Measurements from ENCODE around the gene ZNF805. TPM values are rescaled to one million over a fixed set of nuclear protein-coding genes. Genes with fewer than 3 reads are reported as not detected.

ZNF805 gene
- total and polyA plus RNA-seq, 2 of the 4 experiments (the other 2 are of a cell fraction) = 3.0 to 32.3 TPM

DNA sequence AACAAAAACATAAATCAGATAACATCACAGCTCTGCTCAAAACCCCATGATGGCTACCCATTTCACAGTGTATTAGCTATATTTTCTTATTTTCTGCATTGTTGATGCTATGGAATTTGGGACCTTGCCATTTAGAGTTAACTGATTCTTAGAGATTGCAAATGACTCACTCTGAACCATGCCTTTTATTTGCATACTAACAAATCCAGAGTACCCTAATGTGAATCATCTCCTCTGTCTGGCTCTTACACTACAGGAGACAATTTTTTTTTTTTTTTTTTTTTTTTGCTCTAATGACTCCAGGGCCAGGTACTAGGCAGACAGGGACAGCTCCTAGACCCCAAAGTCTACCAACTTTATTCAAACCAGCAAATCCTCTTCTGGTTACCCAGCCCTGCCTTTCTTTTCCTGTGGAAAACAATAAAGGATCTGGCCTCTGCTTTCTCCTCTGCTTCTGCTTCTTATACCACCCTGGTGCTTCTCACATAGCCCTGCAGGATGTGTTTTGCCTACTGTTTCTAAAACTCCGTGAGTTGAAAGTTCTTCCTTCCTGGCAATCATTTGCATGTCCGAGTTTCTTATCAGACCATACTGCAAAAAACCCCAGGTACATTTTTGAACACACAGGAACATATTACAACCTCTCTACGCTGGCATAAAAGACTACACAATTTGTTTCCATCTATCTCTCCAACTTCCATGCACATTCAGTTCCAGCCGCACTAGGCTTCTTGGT lies 29.3 kb downstream of the ZNF805 start:
- in situ Hi-C loops (cut with MboI; ENCODE audit: low sequenced_read_pairs) = no loop called here
- ChIA-PET CTCF (no interaction called here), POLR2A (ENCODE audit: unreplicated experiment) (interaction anchor here (1.0 kb wide), 1 partner anchor 10 kb away, joined by 8 read pairs; no protein-coding TSS in a partner anchor)

More for the DNA sequence above, 29.3 kb downstream of the ZNF805 start:
- no peak overlapping the region for H2AFZ ChIP-seq (replicated peaks; ENCODE audit: low read length, poor library complexity)
- H3K18ac ChIP-seq (ENCODE audit: low read depth, low read length) = no peak overlapping the region
- H3K9ac ChIP-seq (ENCODE audit: low read depth, low read length) = peak overlapping the region; percentile 31; the same call in 1 of the 2 replicates
- no peak overlapping the region for H4K5ac ChIP-seq (ENCODE audit: low read depth, low read length)
- H3K27ac ChIP-seq (ENCODE audit: insufficient read depth, low read length) = peak overlapping the region; percentile 91
- no peak overlapping the region for H3K56ac ChIP-seq (ENCODE audit: extremely low read depth, insufficient read depth, low read length)
- peak overlapping the region; percentile 64 for H2BK120ac ChIP-seq (ENCODE audit: low read depth, low read length)
- H3K27me3 ChIP-seq (ENCODE audit: control insufficient read depth, insufficient read depth, low read length) = no peaks in the 10 kb centered on the region
- H2BK5ac ChIP-seq (ENCODE audit: low read depth, low read length, poor library complexity, severe bottlenecking) = peak overlapping the region; percentile 69
- ATAC-seq (ENCODE audit: low read depth) = peak; percentile 91
- H3K4me3 ChIP-seq (ENCODE audit: insufficient read depth, low read depth, low read length) = no peak overlapping the region
- peak overlapping the region; percentile 83 for H4K91ac ChIP-seq (ENCODE audit: insufficient read depth, low read depth, low read length)
- DNase-seq = peak; percentile 96
- H3K79me1 ChIP-seq (ENCODE audit: low read depth in 1 of 2, low read length in 2 of 2) = peaks cover 0 to 8% of the 10 kb centered on the region in 2 experiments; a peak in 1 of 4 replicates
- no TSS peak for BruUV-seq (replicated peaks)
- dilution Hi-C loops (cut with HindIII; ENCODE audit: low sequenced_read_pairs, unreplicated experiment) = no loop called here
- H3K4me1 ChIP-seq (ENCODE audit: control insufficient read depth, insufficient read depth, low read length) = peaks cover 8% of the 10 kb centered on the region
- no peak overlapping the region; the same call in 1 of the 2 replicates for H3K14ac ChIP-seq (replicated peaks; ENCODE audit: low read depth, low read length)
- peak overlapping the region in 1 of 2 experiments; percentile 44; a peak in 1 of 4 replicates for H4K8ac ChIP-seq (ENCODE audit: low read depth in 2 of 2, low read length in 2 of 2)
- peak overlapping the region; percentile 63; the same call in 2 of the 3 replicates for H2BK15ac ChIP-seq (ENCODE audit: low read depth, low read length)
- H2BK20ac ChIP-seq (ENCODE audit: low read depth, low read length) = peak overlapping the region; percentile 64
- H4K20me1 ChIP-seq (ENCODE audit: insufficient read depth, low read length) = no peaks in the 10 kb centered on the region
- no peaks in the 10 kb centered on the region; the same call in 1 of the 2 replicates for H3K36me3 ChIP-seq (ENCODE audit: control insufficient read depth, insufficient read depth, low read length)
- TF ChIP-seq FOS (IDR thresholded peaks at IDR 0.05; ENCODE audit: low read depth, low read length) = peak; percentile 88
- no peak for TF ChIP-seq MXI1 (IDR thresholded peaks at IDR 0.05; ENCODE audit: borderline replicate concordance, low read depth, low read length)
- peak overlapping the region; percentile 77 for H2AK5ac ChIP-seq (ENCODE audit: low read depth, low read length)
- H3K4ac ChIP-seq (ENCODE audit: low read depth, low read length) = peak overlapping the region; percentile 42
- H3K9me1 ChIP-seq (ENCODE audit: insufficient read depth, low read length) = 0 out of 2 replicates have a peak, but pooled peaks cover 3% of the 10 kb centered on the region
- H3K9me3 ChIP-seq (ENCODE audit: control insufficient read depth, insufficient read depth, low read length) = no peaks in the 10 kb centered on the region
- peak overlapping the region; percentile 14; the same call in 1 of the 2 replicates for H3K23ac ChIP-seq (ENCODE audit: low read depth, low read length)
- intact Hi-C loops (cut with micrococcal nuclease) = no loop called here
- H2AK9ac ChIP-seq (replicated peaks; ENCODE audit: low read depth, low read length, poor library complexity) = no peak overlapping the region
- 100% methylated on average over 1 of the region's 4 CpGs; no CpG with 5 or more reads in 1 of the 2 experiments for WGBS, 2 experiments (ENCODE audit: extremely low coverage in 2 of 2, insufficient read length in 1 of 2)
- peak overlapping the region; percentile 31 for H3K4me2 ChIP-seq (ENCODE audit: low read depth, low read length)
